ENCODE data around the gene ADGRF3. TPM values are rescaled to one million over a fixed set of nuclear protein-coding genes. Genes with fewer than 3 reads are reported as not detected.

Gene ADGRF3
- total and polyA plus RNA-seq, 2 of the 13 experiments (the other 11 are each of a cell fraction or from before 2014, with no cell fraction given): 0.40 to 1.5 TPM

DNA sequence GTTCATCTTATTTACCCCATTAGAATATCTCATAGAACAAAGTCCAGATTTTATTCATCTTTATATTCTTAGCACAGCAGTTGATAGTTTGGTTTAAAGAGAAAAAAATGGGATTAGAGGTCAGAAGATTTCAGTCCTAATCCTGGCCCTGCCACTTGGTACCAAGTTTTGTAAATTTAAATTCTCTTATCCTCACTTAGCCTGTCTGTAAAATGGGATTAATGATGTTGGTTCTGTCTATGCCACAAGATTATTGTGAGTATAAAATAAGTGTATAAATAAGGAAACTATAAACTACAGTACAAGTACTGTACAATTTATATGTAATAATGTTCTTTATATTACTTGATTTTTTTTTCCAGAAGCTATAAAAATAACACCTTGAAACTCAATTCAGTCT is 38.0 kb upstream of the ADGRF3 start:
- in situ Hi-C loops (cut with HindIII; ENCODE audit: extremely low pct_ligation_motif_present, low pct_unique_long_range_greater_than_20kb): no loop called here
- DNase-seq (ENCODE audit: low spot score): no peak
- no peak overlapping the region for H2AFZ ChIP-seq (ENCODE audit: low read length)
- no peak overlapping the region for H3K9ac ChIP-seq (ENCODE audit: insufficient read depth, low read depth, low read length)
- no peak overlapping the region for H3K4me2 ChIP-seq (ENCODE audit: low read depth, low read length)
- no peaks in the 10 kb centered on the region for H3K4me1 ChIP-seq (ENCODE audit: insufficient read depth, low read length)
- no peaks in the 10 kb centered on the region for H3K79me2 ChIP-seq (ENCODE audit: insufficient read depth, low read length)
- no peak overlapping the region for H3K4me3 ChIP-seq (replicated peaks in 1 of 3; ENCODE audit: insufficient read depth in 1 of 3, low read depth in 2 of 3, low read length in 3 of 3)
- no peak for FAIRE-seq
- no peaks in the 10 kb centered on the region for H3K27me3 ChIP-seq (ENCODE audit: control insufficient read depth in 1 of 2, insufficient read depth in 2 of 2, low read length in 2 of 2)
- intact Hi-C loops (cut with micrococcal nuclease; ENCODE audit: unreplicated experiment): no loop called here
- no peak for ATAC-seq
- no TSS peak for BruUV-seq (replicated peaks)
- ChIA-PET POLR2A (no interaction called here), CTCF (ENCODE audit: low intra/inter-chr PET ratio, low total read pairs) (no interaction called here)
- peaks cover 13 to 75% of the 10 kb centered on the region in 2 experiments for H3K36me3 ChIP-seq (replicated peaks in 1 of 2; ENCODE audit: control insufficient read depth in 1 of 2, insufficient read depth in 2 of 2, low read length in 2 of 2)
- H3K27ac ChIP-seq (ENCODE audit: extremely low read length, insufficient read depth, low read length): no peak overlapping the region
- no peaks in the 10 kb centered on the region for H3K9me3 ChIP-seq (ENCODE audit: low read length)
- peak; percentile 76 for TF ChIP-seq ZNF629 (CRISPR knock-in tag; conservative IDR thresholded peaks at IDR 0.05)
- TF ChIP-seq, protein P1, sequence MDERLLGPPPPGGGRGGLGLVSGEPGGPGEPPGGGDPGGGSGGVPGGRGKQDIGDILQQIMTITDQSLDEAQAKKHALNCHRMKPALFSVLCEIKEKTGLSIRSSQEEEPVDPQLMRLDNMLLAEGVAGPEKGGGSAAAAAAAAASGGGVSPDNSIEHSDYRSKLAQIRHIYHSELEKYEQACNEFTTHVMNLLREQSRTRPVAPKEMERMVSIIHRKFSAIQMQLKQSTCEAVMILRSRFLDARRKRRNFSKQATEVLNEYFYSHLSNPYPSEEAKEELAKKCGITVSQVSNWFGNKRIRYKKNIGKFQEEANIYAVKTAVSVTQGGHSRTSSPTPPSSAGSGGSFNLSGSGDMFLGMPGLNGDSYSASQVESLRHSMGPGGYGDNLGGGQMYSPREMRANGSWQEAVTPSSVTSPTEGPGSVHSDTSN (CRISPR knock-in tag; IDR thresholded peaks at IDR 0.05): no peak
- no peak for TF ChIP-seq ZNF547 (CRISPR knock-in tag; IDR thresholded peaks at IDR 0.05)
- H4K20me1 ChIP-seq (ENCODE audit: insufficient read depth, low read length): no peaks in the 10 kb centered on the region

GRCh38 chr2:26384183-26384582 is 37.6 kb upstream of the ADGRF3 start:
- in situ Hi-C loops (cut with HindIII; ENCODE audit: extremely low pct_ligation_motif_present, low pct_unique_long_range_greater_than_20kb) (no loop called here), intact Hi-C loops (cut with micrococcal nuclease; ENCODE audit: unreplicated experiment) (no loop called here)
- Histone ChIP-seq H3K9me3 (ENCODE audit: low read length) (no peaks in the 10 kb centered on the region), H3K27ac (ENCODE audit: extremely low read length, insufficient read depth, low read length) (no peak overlapping the region), H3K27me3 (ENCODE audit: control insufficient read depth in 1 of 2, insufficient read depth in 2 of 2, low read length in 2 of 2) (no peaks in the 10 kb centered on the region), H2AFZ (ENCODE audit: low read length) (no peak overlapping the region), H4K20me1 (ENCODE audit: insufficient read depth, low read length) (no peaks in the 10 kb centered on the region), H3K4me3 (replicated peaks in 1 of 3; ENCODE audit: insufficient read depth in 1 of 3, low read depth in 2 of 3, low read length in 3 of 3) (no peak overlapping the region), H3K4me2 (ENCODE audit: low read depth, low read length) (no peak overlapping the region), H3K9ac (ENCODE audit: insufficient read depth, low read depth, low read length) (no peak overlapping the region), H3K36me3 (replicated peaks in 1 of 2; ENCODE audit: control insufficient read depth in 1 of 2, insufficient read depth in 2 of 2, low read length in 2 of 2) (peaks cover 12 to 70% of the 10 kb centered on the region in 2 experiments), H3K79me2 (ENCODE audit: insufficient read depth, low read length) (no peaks in the 10 kb centered on the region), H3K4me1 (ENCODE audit: insufficient read depth, low read length) (no peaks in the 10 kb centered on the region)
- ATAC-seq (no peak), DNase-seq (ENCODE audit: low spot score) (no peak), FAIRE-seq (no peak)
- CTCF ChIA-PET (ENCODE audit: low intra/inter-chr PET ratio, low total read pairs): no interaction called here
- no TSS peak for BruUV-seq (replicated peaks)
- POLR2A ChIA-PET: no interaction called here
- WGBS (ENCODE audit: low lambda C conversion rate): 97% methylated on average over 9 of the region's 9 CpGs
- TF ChIP-seq, protein P2, sequence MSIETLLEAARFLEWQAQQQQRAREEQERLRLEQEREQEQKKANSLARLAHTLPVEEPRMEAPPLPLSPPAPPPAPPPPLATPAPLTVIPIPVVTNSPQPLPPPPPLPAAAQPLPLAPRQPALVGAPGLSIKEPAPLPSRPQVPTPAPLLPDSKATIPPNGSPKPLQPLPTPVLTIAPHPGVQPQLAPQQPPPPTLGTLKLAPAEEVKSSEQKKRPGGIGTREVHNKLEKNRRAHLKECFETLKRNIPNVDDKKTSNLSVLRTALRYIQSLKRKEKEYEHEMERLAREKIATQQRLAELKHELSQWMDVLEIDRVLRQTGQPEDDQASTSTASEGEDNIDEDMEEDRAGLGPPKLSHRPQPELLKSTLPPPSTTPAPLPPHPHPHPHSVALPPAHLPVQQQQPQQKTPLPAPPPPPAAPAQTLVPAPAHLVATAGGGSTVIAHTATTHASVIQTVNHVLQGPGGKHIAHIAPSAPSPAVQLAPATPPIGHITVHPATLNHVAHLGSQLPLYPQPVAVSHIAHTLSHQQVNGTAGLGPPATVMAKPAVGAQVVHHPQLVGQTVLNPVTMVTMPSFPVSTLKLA (IDR thresholded peaks at IDR 0.05): no peak
- TF ChIP-seq KLF16 (CRISPR knock-in tag; IDR thresholded peaks at IDR 0.05) (no peak), ZNF713 (CRISPR knock-in tag; IDR thresholded peaks at IDR 0.05) (no peak), NFRKB (IDR thresholded peaks at IDR 0.05) (no peak), PCBP1 (IDR thresholded peaks at IDR 0.05; ENCODE audit: borderline replicate concordance, low read depth, low read length) (no peak), ATF7 (IDR thresholded peaks at IDR 0.05) (no peak), ATF7 (CRISPR knock-in tag; IDR thresholded peaks at IDR 0.05) (no peak), ATM (IDR thresholded peaks at IDR 0.05; ENCODE audit: borderline replicate concordance) (no peak), MEIS1 (CRISPR knock-in tag; IDR thresholded peaks at IDR 0.05; ENCODE audit: borderline replicate concordance) (no peak)
- TF ChIP-seq, protein P3, sequence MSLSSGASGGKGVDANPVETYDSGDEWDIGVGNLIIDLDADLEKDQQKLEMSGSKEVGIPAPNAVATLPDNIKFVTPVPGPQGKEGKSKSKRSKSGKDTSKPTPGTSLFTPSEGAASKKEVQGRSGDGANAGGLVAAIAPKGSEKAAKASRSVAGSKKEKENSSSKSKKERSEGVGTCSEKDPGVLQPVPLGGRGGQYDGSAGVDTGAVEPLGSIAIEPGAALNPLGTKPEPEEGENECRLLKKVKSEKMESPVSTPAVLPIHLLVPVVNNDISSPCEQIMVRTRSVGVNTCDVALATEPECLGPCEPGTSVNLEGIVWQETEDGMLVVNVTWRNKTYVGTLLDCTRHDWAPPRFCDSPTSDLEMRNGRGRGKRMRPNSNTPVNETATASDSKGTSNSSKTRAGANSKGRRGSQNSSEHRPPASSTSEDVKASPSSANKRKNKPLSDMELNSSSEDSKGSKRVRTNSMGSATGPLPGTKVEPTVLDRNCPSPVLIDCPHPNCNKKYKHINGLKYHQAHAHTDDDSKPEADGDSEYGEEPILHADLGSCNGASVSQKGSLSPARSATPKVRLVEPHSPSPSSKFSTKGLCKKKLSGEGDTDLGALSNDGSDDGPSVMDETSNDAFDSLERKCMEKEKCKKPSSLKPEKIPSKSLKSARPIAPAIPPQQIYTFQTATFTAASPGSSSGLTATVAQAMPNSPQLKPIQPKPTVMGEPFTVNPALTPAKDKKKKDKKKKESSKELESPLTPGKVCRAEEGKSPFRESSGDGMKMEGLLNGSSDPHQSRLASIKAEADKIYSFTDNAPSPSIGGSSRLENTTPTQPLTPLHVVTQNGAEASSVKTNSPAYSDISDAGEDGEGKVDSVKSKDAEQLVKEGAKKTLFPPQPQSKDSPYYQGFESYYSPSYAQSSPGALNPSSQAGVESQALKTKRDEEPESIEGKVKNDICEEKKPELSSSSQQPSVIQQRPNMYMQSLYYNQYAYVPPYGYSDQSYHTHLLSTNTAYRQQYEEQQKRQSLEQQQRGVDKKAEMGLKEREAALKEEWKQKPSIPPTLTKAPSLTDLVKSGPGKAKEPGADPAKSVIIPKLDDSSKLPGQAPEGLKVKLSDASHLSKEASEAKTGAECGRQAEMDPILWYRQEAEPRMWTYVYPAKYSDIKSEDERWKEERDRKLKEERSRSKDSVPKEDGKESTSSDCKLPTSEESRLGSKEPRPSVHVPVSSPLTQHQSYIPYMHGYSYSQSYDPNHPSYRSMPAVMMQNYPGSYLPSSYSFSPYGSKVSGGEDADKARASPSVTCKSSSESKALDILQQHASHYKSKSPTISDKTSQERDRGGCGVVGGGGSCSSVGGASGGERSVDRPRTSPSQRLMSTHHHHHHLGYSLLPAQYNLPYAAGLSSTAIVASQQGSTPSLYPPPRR (CRISPR knock-in tag; IDR thresholded peaks at IDR 0.05; ENCODE audit: borderline replicate concordance): no peak
